GM10847 (cell line): ENCODE data around the gene TBXT.

Source experiments
- POLR2A ChIP-seq: IDR thresholded peaks from 2 replicates; pipeline ENCODE4 v1.6.1; 2011; ENCODE audit not compliant: insufficient read length; ENCODE audit errors: extremely low read depth

The TBXT gene

DNA sequence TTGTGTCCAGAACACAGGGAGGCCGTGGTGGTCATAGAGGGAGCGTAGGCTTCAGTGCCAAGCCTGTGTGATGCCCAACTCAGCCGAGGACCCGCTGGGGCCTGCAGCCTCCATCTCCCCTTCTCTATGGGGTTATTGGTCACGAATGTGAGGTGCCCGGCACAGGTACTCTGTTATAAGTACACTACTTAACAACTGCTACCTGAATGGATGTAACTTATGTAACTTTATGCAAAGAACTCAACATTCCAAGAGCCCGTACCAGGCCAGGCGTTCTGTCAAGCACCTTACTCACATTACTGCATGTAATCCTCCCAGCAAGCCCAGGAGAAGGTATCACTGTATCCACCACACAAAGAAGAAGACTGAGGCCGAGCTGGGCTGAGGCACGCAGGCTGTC lies 24.5 kb upstream of the TBXT start:
- TF ChIP-seq POLR2A, result no peak

DNA sequence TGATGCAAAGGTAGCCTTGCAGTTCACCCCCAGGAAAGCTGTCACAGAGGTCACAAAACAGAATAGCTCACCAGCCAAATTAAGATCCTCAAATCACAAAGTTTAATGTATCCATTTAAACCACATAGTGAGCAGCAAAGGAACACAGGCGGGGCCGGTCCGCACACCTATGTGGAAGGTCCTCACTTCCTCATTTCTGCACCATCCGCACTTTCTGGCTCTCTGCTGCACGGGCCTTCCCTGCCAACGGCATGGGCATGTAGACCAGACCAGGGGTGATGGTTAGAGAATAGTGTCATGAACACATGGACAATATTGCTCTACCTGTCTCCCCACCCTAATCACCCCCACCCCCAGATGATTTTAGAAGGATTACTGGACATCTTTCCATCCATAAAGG lies 12.1 kb upstream of the TBXT start:
- TF ChIP-seq POLR2A, result no peak

DNA sequence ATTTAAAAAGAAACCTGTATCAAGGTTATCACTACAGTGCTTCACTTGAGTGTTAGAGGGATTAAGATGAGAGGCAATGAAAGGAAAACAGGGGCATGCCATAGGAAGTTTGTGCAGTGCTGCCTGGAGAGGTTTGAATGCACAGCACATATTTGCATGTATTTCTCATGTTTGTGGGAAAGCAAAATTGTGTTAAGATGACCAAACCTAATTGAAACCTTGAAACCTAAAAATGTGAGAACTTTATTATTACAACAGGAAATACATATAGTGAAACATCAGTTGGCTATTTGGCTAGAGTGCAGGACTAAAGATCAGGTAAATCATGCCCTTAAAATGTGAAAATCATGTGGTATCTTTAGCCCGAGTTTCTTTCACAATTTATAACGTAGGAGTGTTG lies 8.5 kb upstream of the TBXT start:
- no peak for TF ChIP-seq POLR2A

DNA sequence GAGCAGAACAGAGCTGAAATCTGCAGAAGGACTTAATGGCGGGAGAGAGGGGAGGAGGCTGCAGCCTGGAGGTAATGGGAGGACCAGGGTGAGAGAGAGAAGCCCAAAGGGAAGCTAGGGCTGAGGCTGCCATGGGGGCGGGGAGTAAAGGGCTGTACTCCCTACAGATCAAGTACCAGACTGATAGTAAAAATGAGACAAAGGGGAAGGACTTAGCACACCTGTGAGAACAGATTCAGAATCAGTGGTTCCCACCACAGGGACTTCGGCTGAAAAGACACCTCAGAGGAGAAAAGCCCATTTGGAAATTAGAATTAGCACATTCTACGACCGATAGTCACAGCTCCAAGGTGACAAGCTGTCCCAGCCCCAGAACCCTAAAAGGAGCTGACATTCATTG lies 6.4 kb upstream of the TBXT start:
- no peak for TF ChIP-seq POLR2A

DNA sequence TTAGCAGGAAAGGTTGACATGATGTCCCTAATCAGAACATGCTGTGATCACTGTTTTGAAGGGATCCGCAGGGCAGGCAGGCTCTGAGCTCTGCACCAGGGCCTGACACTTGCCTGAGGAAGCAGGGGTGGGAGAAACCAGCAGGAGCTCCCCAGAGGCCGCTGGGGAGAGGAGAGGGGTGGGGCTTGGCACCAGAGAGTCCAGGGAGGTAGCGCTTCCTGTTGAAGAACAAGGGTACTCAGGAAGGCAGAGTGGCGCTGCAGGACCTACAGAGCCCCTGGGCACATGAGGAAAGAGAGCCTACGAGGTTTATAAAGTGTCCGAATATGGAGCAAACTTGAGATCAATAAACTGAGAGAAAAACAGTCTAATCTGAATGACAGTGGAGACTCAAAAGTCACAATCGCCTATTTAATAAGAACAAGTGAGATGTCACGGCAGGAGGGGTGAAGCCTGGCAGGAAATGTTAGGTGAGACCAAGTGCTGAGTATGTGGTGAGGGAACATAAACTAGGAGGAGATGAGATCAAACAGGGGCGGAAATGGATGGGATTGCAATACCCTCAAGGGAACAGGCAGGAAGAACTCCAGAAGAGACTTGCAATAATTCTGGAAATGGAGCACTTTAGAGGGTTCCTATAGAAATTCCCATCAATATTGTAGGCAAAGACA lies 5.8 kb upstream of the TBXT start:
- TF ChIP-seq POLR2A, result no peak

DNA sequence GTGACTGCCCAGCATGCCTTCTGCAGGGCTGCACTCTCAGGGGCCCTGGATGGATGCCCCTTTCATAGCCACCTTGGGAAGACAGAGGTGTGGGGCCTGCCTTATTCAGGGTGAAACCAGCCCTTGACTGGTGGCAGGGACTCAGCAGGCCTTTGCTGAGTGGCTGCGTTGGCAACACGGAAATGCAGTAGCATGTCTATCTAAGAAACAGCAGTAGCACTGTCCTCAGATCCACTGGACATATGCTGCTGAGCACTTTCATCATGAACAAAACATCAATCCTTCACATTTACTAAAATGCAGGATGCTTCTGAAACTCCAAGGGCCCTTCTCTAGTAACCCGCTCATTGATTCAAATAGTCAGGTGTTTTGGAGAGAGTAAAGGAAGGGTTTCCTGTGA lies 4.9 kb upstream of the TBXT start:
- no peak for TF ChIP-seq POLR2A

DNA sequence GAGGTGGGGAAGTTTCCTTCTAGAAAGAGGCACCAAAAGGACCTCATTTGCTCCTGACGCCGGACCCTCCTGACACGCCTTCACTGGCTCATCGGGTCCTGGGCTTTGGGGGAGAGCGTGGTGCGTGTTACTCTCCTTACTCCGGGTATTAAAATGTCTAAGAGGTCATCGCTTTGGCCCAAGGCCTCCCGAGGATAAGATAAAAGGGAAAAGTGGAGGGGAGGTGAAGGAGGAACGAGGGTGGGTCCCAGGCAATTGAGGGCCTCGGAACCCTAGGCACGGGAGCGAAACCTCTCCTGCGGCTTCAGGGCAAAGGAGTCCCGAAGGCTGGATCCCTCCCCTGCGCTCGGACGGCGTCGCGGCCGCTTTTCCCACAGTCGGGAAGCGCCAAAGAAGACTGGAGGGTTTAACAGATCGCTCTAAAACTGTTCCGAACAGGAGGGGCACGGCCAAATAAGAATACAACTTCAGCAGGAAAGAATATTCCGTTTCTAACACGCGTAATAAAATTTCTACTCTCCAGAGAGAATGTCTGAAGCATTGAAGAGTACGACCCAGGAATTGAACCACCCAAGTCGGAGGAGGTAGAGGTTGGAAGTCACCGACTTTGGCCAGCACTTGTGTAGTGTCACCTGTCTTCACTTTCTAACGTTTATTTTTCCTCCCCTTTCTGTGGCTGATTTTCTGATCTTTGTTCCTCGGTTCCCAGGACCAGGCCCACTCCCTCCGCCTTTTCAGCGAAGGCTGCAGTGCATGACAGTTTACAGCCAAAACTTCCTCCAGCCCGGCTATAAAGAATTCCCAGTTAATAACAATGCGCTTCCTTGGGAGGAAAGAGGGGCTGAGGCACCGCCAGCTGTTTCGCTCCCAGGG lies 2.1 kb upstream of the TBXT start:
- no peak for TF ChIP-seq POLR2A

DNA sequence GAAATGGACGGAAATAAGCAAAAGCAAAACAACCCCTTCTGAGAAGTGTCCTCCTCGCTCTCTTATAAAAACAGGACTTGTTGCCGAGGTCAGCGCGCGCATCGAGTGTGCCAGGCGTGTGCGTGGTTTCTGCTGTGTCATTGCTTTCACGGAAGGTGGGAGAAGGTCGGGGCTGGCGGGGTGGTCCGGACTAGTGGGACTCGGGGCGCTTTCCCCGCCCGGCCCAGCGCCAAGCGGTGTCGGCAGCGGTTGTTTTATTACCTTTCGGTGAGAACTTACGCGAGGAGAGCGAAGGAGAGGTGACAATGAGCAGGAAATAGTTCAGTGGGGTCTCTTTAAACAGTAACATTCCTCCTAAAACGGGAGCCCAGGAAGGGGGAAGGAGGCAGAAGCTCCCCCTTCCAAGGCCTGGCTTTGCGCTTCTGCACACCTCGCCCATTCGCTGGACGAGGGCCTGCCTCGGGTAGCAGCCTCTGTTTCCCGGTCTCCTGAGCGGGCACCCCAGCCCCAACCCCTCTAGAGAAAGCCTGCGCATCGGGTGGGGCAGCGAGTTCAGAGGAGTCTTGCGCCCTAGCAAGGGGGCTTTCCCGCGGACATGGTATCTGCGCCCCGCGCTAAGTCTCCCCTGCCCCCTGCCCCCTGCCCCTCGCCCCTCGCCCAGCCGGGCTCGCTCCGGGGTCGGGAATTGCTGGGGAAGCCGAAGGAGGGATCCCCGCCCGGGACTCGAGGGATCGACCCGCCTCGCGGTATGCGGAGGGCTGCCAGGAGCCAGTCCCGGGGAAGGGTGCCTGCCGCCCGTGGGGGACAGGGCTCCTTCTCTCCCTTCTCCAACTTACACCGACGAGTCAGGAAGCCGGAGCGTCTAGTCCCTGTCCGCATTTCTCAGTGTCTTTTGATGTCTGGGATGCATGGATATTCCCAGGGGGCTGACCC lies 1.2 kb upstream of the TBXT start:
- TF ChIP-seq POLR2A, result no peak

DNA sequence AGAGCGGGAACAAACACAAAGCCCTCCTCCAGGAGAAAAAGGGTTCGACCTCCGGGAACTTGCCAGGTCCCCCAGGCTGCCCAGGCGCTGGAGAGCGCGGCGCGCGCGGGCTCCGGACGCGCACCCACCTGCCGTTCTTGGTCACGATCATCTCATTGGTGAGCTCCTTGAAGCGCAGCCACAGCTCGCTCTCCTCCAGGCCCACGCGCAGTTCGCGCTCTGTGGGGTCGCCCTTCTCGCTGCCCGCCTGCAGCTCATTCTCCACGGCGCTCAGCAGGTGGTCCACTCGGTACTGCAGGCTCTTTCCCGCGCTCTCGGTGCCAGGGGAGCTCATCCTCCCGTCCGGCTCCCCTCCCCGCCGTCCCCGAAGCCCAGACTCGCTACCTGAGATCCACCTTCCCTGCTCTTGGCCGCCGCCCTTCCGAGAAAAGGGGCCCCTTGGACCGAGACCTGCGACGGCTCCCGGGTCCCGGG lies 356 bp downstream of the TBXT start:
- TF ChIP-seq POLR2A, result no peak

DNA sequence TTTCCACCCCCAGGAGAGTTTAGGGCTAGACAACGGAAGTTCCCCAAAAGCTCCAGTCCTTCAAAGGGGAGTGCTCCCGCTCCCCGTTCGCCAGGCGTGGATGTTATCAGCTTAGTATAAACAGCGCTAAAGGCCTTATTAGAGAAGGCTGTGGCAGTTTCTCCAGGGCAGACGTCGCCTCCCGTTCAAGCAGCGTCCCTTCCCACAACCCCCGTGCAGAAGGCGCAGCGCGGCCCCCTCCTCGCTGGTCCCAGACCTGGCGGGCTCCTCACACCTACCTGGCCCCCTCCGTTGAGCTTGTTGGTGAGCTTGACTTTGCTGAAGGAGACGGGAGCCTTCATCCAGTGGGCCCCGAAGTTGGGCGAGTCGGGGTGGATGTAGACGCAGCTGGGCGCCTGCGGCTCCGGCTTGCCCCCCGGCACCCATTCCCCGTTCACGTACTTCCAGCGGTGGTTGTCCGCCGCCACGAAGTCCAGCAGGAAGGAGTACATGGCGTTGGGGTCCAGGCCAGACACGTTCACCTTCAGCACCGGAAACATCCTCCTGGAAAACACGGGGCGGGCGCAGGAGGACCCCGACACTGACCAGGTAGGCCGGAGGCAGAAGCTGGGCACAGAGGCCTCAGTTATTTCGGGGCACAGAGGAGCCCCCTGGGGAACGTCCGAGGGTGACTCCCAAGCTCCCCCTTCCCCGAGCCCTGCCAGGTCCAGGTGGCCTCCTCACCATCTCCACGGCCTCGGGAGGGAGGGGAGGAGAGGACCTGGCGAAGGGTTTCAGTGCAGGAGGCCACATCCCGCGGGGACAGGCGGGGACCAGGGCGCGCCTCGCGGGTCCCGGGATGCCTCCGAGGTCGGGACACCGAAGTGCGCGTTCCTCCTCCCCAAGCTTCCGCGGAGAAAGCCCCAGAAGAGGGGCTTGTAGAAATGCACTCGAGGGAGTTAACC lies 1.1 kb downstream of the TBXT start:
- no peak for TF ChIP-seq POLR2A

DNA sequence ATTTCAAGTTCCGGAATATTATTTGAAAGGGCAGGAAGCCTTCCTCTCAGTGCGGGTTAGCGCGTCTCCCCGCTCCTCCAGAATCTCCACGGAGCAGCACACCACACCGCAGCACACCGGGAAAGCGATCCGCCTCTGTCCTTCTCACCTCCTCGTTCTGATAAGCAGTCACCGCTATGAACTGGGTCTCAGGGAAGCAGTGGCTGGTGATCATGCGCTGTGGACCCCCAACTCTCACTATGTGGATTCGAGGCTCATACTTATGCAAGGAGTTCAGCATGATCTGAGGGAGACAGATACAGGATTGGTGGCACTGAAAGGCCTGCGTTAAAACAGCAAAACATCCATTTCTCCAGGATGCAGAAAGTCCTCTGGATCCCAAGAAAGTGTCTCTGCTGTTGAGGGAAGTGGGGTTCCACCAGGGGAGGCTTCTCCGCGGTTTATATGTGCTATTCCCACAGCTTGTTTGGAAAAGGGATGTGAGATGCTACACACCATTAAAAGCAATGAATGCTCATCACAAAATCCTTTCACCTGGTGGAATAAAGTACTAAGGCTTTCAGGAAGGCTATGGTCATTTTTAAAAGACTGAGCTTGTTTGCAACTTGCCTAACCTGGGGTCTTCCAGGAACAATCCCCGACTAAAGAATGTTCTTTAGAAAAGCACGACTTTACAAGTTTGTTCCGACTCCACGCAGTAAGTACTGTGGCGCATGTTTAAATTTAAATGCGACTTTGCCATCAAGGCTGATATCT lies 1.9 kb downstream of the TBXT start:
- no peak for TF ChIP-seq POLR2A

DNA sequence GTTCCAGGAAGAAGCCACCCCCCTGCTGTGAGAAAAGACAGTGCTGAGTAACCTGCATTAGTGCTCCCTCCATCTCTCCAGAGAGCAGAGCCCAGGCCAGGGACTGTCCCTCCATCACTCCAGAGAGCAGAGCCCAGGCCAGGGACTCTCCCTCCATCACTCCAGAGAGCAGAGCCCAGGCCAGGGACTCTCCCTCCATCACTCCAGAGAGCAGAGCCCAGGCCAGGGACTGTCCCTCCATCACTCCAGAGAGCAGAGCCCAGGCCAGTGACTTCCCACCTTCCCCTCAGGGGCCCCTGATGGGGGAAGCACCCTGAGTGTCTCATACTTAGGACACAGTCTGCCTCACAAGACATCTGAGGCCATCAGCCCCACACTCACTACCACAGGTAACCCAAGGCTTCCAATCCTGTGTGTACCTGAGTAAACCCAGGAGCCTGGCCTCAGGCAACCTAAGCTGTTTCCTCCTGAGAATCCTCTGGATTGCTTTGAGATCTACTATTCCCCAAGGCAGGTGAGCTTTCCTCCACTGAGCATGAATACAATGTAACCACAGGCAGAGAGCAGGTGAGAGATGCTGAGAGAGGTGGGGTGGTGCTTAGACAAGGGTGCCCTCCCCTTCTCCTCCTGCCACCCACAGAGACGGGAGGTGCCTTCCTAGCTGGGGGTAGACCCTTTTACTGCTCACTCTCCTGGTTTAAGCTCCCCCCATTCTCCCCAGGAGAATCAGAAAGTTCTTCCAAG lies 4.9 kb downstream of the TBXT start:
- TF ChIP-seq POLR2A, result no peak

DNA sequence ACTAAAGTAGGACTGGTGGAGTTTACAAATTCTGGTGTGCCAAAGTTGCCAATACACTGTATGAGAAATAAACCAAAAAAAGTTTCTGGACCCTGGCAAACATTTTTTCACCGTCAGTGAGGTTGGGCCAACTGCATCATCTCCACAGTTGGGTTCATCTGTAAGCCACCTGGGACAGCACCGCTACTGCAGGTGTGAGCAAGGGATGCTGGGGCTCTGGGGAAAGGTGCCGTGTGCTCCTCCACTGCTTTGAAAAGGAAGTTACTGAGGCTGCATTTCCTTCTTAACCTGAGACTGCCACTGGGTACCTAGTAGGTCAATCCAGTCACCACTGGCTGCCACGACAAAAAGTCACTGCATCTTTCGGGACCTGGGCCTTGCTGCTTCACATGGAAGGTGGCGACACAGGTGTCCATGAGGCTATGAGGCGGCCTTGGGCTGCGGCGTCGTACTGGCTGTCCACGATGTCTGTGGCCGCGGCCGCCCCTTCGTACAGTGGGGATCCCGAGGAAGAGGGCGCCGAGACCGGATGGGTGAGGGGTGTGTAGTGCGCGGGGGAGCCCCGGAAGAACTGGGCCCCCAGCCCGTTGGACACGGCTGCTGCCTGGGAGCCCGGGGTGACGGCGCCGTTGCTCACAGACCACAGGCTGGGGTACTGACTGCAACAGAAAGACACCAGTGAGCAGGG lies 9.6 kb downstream of the TBXT start:
- TF ChIP-seq POLR2A, result no peak

DNA sequence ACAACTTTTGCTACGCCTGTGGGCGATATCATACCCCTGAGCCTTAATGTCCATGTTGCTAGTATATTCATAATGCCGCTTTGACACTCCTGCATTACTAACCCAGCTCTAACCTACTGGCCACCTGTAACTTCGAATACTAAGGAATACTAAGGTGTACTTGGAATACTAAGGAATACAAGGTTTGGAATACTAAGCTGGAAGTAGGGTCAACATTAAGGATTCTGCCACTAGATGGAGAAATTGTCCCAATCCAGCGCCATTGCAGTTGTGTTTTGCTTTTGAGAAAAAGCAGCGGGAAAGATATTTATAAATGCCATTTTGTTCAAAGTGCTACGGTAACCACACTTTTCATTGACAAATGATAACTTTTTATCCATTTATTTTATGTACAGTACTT lies 10.7 kb downstream of the TBXT start:
- no peak for TF ChIP-seq POLR2A
